ENCODE measurements around the gene UGT1A9.

The UGT1A9 gene

GRCh38 chr2:233668605-233669260 is 3.0 kb upstream of the UGT1A9 start:
- TF ChIP-seq, protein P1, sequence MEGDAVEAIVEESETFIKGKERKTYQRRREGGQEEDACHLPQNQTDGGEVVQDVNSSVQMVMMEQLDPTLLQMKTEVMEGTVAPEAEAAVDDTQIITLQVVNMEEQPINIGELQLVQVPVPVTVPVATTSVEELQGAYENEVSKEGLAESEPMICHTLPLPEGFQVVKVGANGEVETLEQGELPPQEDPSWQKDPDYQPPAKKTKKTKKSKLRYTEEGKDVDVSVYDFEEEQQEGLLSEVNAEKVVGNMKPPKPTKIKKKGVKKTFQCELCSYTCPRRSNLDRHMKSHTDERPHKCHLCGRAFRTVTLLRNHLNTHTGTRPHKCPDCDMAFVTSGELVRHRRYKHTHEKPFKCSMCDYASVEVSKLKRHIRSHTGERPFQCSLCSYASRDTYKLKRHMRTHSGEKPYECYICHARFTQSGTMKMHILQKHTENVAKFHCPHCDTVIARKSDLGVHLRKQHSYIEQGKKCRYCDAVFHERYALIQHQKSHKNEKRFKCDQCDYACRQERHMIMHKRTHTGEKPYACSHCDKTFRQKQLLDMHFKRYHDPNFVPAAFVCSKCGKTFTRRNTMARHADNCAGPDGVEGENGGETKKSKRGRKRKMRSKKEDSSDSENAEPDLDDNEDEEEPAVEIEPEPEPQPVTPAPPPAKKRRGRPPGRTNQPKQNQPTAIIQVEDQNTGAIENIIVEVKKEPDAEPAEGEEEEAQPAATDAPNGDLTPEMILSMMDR (conservative IDR thresholded peaks at IDR 0.05; ENCODE audit: low read depth, low read length) = no peak
- no peak overlapping the region for H3K4me3 ChIP-seq (ENCODE audit: low read depth, low read length)
- DNase-seq (ENCODE audit: low read depth) = no peak

DNA sequence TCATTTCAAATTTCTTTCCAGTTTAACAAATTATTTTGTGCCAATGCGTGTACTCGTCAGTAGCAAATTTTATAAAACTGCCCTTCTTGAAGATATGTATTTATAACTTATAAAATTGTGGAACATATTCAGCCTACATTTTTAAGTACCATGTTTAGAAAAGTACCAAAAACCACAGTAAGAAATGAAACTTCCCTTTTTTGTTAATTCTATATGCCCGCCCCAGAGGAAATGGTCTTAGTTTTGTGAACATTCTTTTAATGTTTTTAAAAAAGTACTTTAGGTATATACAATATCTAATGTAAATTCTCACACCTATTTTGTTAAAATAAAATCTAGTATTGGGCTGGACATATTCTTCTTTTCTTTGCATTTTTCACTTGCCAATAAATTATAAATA is 1.2 kb downstream of the UGT1A9 start:
- DNase-seq (ENCODE audit: low read depth) = no peak
- H3K4me3 ChIP-seq (ENCODE audit: low read depth, low read length) = no peak overlapping the region
- TF ChIP-seq, protein P1 (conservative IDR thresholded peaks at IDR 0.05; ENCODE audit: low read depth, low read length) = no peak

DNA sequence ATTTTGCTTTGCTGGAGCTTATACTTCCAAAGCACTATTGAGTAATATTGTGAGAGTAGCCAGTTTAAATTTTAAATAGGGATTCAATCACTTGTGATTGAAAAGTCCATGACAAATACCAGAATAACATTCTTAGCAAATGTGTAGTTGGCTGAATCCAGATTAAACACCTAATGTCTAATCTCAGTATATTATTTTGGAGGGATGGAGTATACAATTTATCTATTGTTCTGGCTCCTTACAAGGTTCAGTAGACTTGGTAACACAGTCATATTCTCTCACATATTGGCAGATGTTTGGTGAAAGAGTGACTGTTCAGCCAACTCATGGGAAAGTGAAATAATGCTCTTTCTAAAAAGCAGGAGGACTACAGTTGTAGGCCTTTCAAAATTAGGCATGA is 2.2 kb downstream of the UGT1A9 start:
- no peak overlapping the region for H3K4me3 ChIP-seq (ENCODE audit: low read depth, low read length)
- DNase-seq (ENCODE audit: low read depth) = no peak
- TF ChIP-seq, protein P1 (conservative IDR thresholded peaks at IDR 0.05; ENCODE audit: low read depth, low read length) = no peak

GRCh38 chr2:233674314-233674713 is 2.6 kb downstream of the UGT1A9 start:
- no peak for DNase-seq (ENCODE audit: low read depth)
- TF ChIP-seq, protein P1 (conservative IDR thresholded peaks at IDR 0.05; ENCODE audit: low read depth, low read length) = no peak
- no peak overlapping the region for H3K4me3 ChIP-seq (ENCODE audit: low read depth, low read length)

GRCh38 chr2:233674995-233675394 is 3.3 kb downstream of the UGT1A9 start:
- no peak for DNase-seq (ENCODE audit: low read depth)
- H3K4me3 ChIP-seq (ENCODE audit: low read depth, low read length) = no peak overlapping the region

GRCh38 chr2:233676046-233676445 is 4.3 kb downstream of the UGT1A9 start:
- TF ChIP-seq, protein P1 (conservative IDR thresholded peaks at IDR 0.05; ENCODE audit: low read depth, low read length) = no peak
- H3K4me3 ChIP-seq (ENCODE audit: low read depth, low read length) = no peak overlapping the region
- DNase-seq (ENCODE audit: low read depth) = peak; percentile 60

More at GRCh38 chr2:233674995-233675394, 3.3 kb downstream of the UGT1A9 start:
- TF ChIP-seq, protein P1 (conservative IDR thresholded peaks at IDR 0.05; ENCODE audit: low read depth, low read length) = peak; percentile 5

DNA sequence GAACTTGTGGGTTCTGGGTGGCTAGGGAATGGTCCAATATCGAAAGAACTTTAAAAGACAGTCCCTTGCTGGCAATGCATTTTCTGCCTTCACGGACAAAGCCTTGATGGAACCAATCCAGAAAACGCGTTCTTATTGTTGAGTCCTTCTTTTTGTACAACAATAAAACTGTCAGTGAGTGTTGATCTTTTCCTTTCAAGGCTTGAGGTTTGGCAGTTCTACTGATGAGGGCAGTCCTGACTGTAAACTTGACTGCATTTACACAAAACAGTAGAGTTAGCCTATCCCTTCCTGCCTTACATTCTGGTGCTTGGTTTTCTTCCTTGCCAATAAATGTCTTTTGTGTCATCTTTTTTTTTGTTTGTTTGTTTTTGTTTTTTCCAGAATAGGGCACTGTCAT is 7.5 kb downstream of the UGT1A9 start:
- TF ChIP-seq, protein P1 (conservative IDR thresholded peaks at IDR 0.05; ENCODE audit: low read depth, low read length) = no peak
- H3K4me3 ChIP-seq (ENCODE audit: low read depth, low read length) = no peak overlapping the region
- no peak for DNase-seq (ENCODE audit: low read depth)
